GM23338 (cell line): ENCODE results near the gene SLC12A3. TPM values are rescaled to one million over a fixed set of nuclear protein-coding genes. Genes with fewer than 3 reads are reported as not detected.
A peak's percentile ranks its signal among the peaks of the same experiment; 100 is the strongest.

Source experiments
- ATAC-seq: fragments of 200-7000 bp; cut with Tn5 transposase; 3 replicates; pipeline ENCODE4 v1.9.1; 2020
- DNase-seq: peaks from one replicate; pipeline ENCODE4 v3.0.0-alpha.2; 2015; ENCODE audit warnings: low spot score
- H2AFZ ChIP-seq: fragments of 200-600 bp; sonication (generic); 2 replicates; pipeline ENCODE4 v1.8.0; 2016; ENCODE audit warnings: antibody characterized with exemption, mild to moderate bottlenecking, moderate library complexity
- H3F3A ChIP-seq: fragments of 200-600 bp; sonication (generic); replicated peaks from 2 replicates; pipeline ENCODE4 v1.8.0; 2017; ENCODE audit warnings: antibody characterized with exemption, mixed run types, low read depth
- H3K27ac ChIP-seq: fragments of 200-600 bp; sonication (generic); 2 replicates; pipeline ENCODE4 v1.6.1; 2016; ENCODE audit warnings: low read depth
- H3K27me3 ChIP-seq: fragments of 200-600 bp; sonication (generic); 2 replicates; pipeline ENCODE4 v1.8.0; 2016; ENCODE audit warnings: mild to moderate bottlenecking, mixed run types, moderate library complexity; ENCODE audit not compliant: insufficient read depth
- H3K36me3 ChIP-seq: fragments of 200-600 bp; sonication (generic); 2 replicates; pipeline ENCODE4 v1.8.0; 2016; ENCODE audit warnings: mild to moderate bottlenecking; ENCODE audit not compliant: insufficient read depth
- H3K4me1 ChIP-seq: fragments of 200-600 bp; sonication (generic); 2 replicates; pipeline ENCODE4 v1.8.0; 2016; ENCODE audit warnings: mild to moderate bottlenecking, moderate library complexity; ENCODE audit not compliant: insufficient read depth
- H3K4me2 ChIP-seq: fragments of 200-600 bp; sonication (generic); 2 replicates; pipeline ENCODE4 v1.7.1; 2017; ENCODE audit warnings: mixed run types
- H3K4me3 ChIP-seq: fragments of 200-600 bp; sonication (generic); 2 replicates; pipeline ENCODE4 v1.6.1; 2016; ENCODE audit warnings: mixed run types
- H3K79me2 ChIP-seq: fragments of 200-600 bp; sonication (generic); replicated peaks from 2 replicates; pipeline ENCODE4 v1.8.0; 2017; ENCODE audit warnings: mild to moderate bottlenecking; ENCODE audit not compliant: insufficient read depth
- H3K9me2 ChIP-seq: fragments of 200-600 bp; sonication (generic); 2 replicates; pipeline ENCODE4 v1.8.0; 2017; ENCODE audit not compliant: insufficient read depth
- H4K20me1 ChIP-seq: fragments of 200-600 bp; sonication (generic); replicated peaks from 2 replicates; pipeline ENCODE4 v1.8.0; 2017; ENCODE audit warnings: mild to moderate bottlenecking; ENCODE audit not compliant: insufficient read depth
- H3K27ac Mint-ChIP-seq: 2 replicates; pipeline ENCODE4 v1.8.0; 2020; ENCODE audit warnings: inconsistent platforms, mild to moderate bottlenecking, moderate library complexity, mixed read lengths
- H3K27me3 Mint-ChIP-seq: 3 replicates; pipeline ENCODE4 v1.8.0; 2022; ENCODE audit warnings: low read depth, mild to moderate bottlenecking, moderate library complexity, mixed read lengths, inconsistent platforms; ENCODE audit not compliant: insufficient read depth, poor library complexity
- H3K36me3 Mint-ChIP-seq: 3 replicates; pipeline ENCODE4 v1.8.0; 2021; ENCODE audit warnings: low read depth, mild to moderate bottlenecking, inconsistent platforms, moderate library complexity, mixed read lengths
- H3K4me1 Mint-ChIP-seq: 3 replicates; pipeline ENCODE4 v1.8.0; 2020; ENCODE audit warnings: mild to moderate bottlenecking, inconsistent platforms, mixed read lengths
- H3K4me3 Mint-ChIP-seq: 3 replicates; pipeline ENCODE4 v1.8.0; 2021; ENCODE audit warnings: moderate library complexity, mild to moderate bottlenecking, inconsistent platforms, mixed read lengths
- H3K9me3 Mint-ChIP-seq: 3 replicates; pipeline ENCODE4 v1.8.0; 2020; ENCODE audit warnings: moderate library complexity, mild to moderate bottlenecking, inconsistent platforms, mixed read lengths
- CREB1 ChIP-seq: fragments of 250-450 bp; sonication (Bioruptor Pico); IDR thresholded peaks from 2 replicates; pipeline ENCODE4 v1.5.0; 2020; ENCODE audit warnings: low read depth, mild to moderate bottlenecking, moderate library complexity
- CTCF ChIP-seq, 2 experiments: fragments of 200-600 bp in 1 of 2; sonication (generic) in 1 of 2; conservative IDR thresholded peaks; 2 replicates each; pipeline versions ENCODE4 v1.5.1 to v1.6.1; 2016 to 2017; ENCODE audit warnings: antibody characterized with exemption in 2 of 2, low read depth in 2 of 2, mild to moderate bottlenecking in 2 of 2, moderate library complexity in 1 of 2
- EZH2phosphoT487 ChIP-seq: fragments of 200-600 bp; sonication (generic); IDR thresholded peaks from one replicate; pipeline ENCODE4 v1.8.1; 2018; ENCODE audit warnings: antibody characterized with exemption; ENCODE audit not compliant: unreplicated experiment
- NANOG ChIP-seq: IDR thresholded peaks from 2 replicates; pipeline ENCODE4 v1.6.1; 2016; ENCODE audit warnings: antibody characterized with exemption, borderline replicate concordance
- STAT1 ChIP-seq: IDR thresholded peaks from one replicate; pipeline ENCODE4 v1.6.1; 2016; ENCODE audit warnings: antibody characterized with exemption; ENCODE audit not compliant: unreplicated experiment
- ZNF114 ChIP-seq: fragments of 250-450 bp; sonication (Bioruptor Pico); IDR thresholded peaks from 2 replicates; pipeline ENCODE4 v1.5.0; 2020; ENCODE audit warnings: mild to moderate bottlenecking, moderate library complexity
- ZNF331 ChIP-seq: fragments of 250-450 bp; sonication (Bioruptor Pico); IDR thresholded peaks from 2 replicates; pipeline ENCODE4 v1.5.0; 2020; ENCODE audit warnings: low read depth, mild to moderate bottlenecking, moderate library complexity
- ZNF462 ChIP-seq: fragments of 250-450 bp; sonication (Bioruptor Pico); IDR thresholded peaks from 2 replicates; pipeline ENCODE4 v1.5.0; 2020; ENCODE audit warnings: mild to moderate bottlenecking, moderate library complexity
- polyA plus RNA-seq: library from polyadenylated mRNA; unstranded; fragments of >200 nt; fragmentation: Nextera tagmentation; extraction: Ambion mirVana; gene quantifications from 2 replicates; pipeline ENCODE4 v1.2.1, GENCODE V29; 2016
- total RNA-seq: library from RNA; depleted of rRNA; stranded (reverse); fragments of >200 nt; shearing (Covaris generic); gene quantifications from 2 replicates; pipeline ENCODE4 v1.2.3, GENCODE V29; 2014

SLC12A3 gene
- total and polyA plus RNA-seq, 2 experiments from 2014 or later = not detected

- no peak for TF ChIP-seq ZNF462
- TF ChIP-seq EZH2phosphoT487 = no peak
- no peak for TF ChIP-seq ZNF114 (CRISPR knock-in tag)
- TF ChIP-seq CREB1 (CRISPR knock-in tag) = no peak
- TF ChIP-seq STAT1 = no peak
- no peak for TF ChIP-seq NANOG
Observed at GRCh38 chr16:56856876-56857447, 8.0 kb upstream of the SLC12A3 start (continued).

GRCh38 chr16:56858374-56858773 lies 6.6 kb upstream of the SLC12A3 start:
- H2AFZ ChIP-seq = peak overlapping the region; percentile 74; the same call in 1 of the 2 replicates
- H3K4me3 ChIP-seq = no peak overlapping the region
- H3F3A ChIP-seq = no peaks in the 10 kb centered on the region
- ATAC-seq (no peak), DNase-seq (no peak)
- Mint-ChIP-seq H3K4me1 (peaks cover 6% of the 10 kb centered on the region; the same call in 2 of the 3 replicates), H3K36me3 (no peaks in the 10 kb centered on the region), H3K9me3 (no peaks in the 10 kb centered on the region), H3K27ac (0 out of 2 replicates have a peak overlapping the region, but pooled peaks have one; percentile 20), H3K27me3 (peaks cover 8% of the 10 kb centered on the region), H3K4me3 (no peak overlapping the region)
- no peaks in the 10 kb centered on the region for H4K20me1 ChIP-seq
- no peaks in the 10 kb centered on the region for H3K27me3 ChIP-seq
- H3K36me3 ChIP-seq = no peaks in the 10 kb centered on the region
- no peak overlapping the region for H3K4me2 ChIP-seq
- no peaks in the 10 kb centered on the region for H3K79me2 ChIP-seq
- H3K4me1 ChIP-seq = no peaks in the 10 kb centered on the region
- H3K9me2 ChIP-seq = no peaks in the 10 kb centered on the region
- no peak overlapping the region for H3K27ac ChIP-seq
- TF ChIP-seq ZNF331 (no peak), ZNF462 (no peak), CTCF (conservative IDR thresholded peaks at IDR 0.05; ENCODE audit: low read depth in 2 of 2) (no peak)
